GM12874 (cell line): ENCODE measurements around the gene C10orf62.

Source experiments
- CTCF ChIP-seq: IDR thresholded peaks from 2 replicates; pipeline ENCODE4 v1.5.1; 2011; ENCODE audit warnings: low read depth, mild to moderate bottlenecking, control low read depth, low read length, moderate library complexity; ENCODE audit not compliant: insufficient read depth

C10orf62 gene

GRCh38 chr10:97547962-97548361, 41.6 kb upstream of the C10orf62 start:
- no peak for TF ChIP-seq CTCF

GRCh38 chr10:97548828-97549455, 40.6 kb upstream of the C10orf62 start:
- no peak for TF ChIP-seq CTCF

GRCh38 chr10:97549587-97550322, 39.8 kb upstream of the C10orf62 start:
- TF ChIP-seq CTCF = no peak

GRCh38 chr10:97550336-97551149, 39.0 kb upstream of the C10orf62 start:
- TF ChIP-seq CTCF = no peak

- no peak for TF ChIP-seq CTCF
These were observed 38.2 kb upstream of the C10orf62 start for GRCh38 chr10:97551271-97551670.

- peak; percentile 80 for TF ChIP-seq CTCF
These were observed 35.9 kb upstream of the C10orf62 start for GRCh38 chr10:97553575-97554031.

GRCh38 chr10:97563337-97563736, 26.2 kb upstream of the C10orf62 start:
- TF ChIP-seq CTCF = no peak
